ENCODE results near the gene STYK1.

STYK1 gene, protein sequence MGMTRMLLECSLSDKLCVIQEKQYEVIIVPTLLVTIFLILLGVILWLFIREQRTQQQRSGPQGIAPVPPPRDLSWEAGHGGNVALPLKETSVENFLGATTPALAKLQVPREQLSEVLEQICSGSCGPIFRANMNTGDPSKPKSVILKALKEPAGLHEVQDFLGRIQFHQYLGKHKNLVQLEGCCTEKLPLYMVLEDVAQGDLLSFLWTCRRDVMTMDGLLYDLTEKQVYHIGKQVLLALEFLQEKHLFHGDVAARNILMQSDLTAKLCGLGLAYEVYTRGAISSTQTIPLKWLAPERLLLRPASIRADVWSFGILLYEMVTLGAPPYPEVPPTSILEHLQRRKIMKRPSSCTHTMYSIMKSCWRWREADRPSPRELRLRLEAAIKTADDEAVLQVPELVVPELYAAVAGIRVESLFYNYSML

DNA sequence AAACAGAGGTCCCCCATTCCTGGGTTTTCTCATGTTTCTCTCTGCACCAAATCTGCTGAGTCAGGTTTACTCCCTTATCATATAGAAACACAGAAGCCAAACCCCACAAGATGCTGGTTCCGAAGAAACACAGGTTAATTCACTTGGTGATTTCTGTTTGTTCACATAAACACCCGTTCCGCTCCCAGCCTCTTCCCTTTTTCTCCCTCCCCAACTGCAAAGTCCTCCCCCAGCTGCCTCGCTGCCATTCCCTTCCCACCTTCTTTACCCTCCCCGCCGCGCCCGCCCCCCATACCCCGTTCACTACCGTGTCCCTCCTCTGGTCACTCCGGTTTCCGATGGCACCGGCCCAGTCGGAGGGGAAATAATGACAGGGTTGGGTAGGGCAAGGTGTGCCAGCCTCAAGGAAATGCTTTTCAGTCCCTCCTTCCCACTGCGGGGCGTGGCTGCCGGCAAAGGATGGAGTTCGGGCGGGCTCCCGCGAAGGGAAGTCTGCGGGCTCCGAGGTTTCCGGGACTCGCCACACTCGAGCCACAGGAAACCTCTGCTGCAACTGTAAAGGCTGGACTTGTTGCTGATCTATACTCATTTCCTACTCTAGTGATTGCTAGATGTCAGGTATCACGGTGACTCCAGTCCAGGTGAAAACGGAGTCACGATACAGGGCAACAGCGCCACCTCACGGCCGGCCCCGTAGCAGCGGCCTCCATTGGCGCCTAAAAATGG, at the start of gene STYK1:
STYK1 (minus strand) TSS at position 394 of the 726 bp plus-strand sequence. CDS start 39,434 bp downstream, outside the sequence.
- Histone ChIP-seq H3K9me3 (replicated peaks in 1 of 11) (peaks cover 0 to 8% (median 4%) of the 10 kb centered on the region in 11 experiments; a peak in 3 of 22 replicates), H3K36me3 (no peaks in the 10 kb centered on the region), H3K27ac (peak within 1 kb of the TSS in 8 of 11 experiments; percentile 18 to 70 (median 66); a peak in 15 of 22 replicates), H3K4me1 (peaks cover 12 to 31% (median 24%) of the 10 kb centered on the region in 10 experiments), H3K4me3 (peak within 1 kb of the TSS; percentile 38 to 68 (median 52); a peak in 19 of 20 replicates), H3K27me3 (peaks cover 0 to 16% (median 0%) of the 10 kb centered on the region in 11 experiments; a peak in 4 of 22 replicates), H3K9ac (peak within 1 kb of the TSS in 9 of 11 experiments; percentile 11 to 55 (median 44); a peak in 12 of 22 replicates), H3K4me2 (peak within 1 kb of the TSS; percentile 82 to 99 (median 94)), H4K20me1 (no peaks in the 10 kb centered on the region)
- TF ChIP-seq Cebpa-rat (IDR thresholded peaks at IDR 0.05) = no peak

DNA sequence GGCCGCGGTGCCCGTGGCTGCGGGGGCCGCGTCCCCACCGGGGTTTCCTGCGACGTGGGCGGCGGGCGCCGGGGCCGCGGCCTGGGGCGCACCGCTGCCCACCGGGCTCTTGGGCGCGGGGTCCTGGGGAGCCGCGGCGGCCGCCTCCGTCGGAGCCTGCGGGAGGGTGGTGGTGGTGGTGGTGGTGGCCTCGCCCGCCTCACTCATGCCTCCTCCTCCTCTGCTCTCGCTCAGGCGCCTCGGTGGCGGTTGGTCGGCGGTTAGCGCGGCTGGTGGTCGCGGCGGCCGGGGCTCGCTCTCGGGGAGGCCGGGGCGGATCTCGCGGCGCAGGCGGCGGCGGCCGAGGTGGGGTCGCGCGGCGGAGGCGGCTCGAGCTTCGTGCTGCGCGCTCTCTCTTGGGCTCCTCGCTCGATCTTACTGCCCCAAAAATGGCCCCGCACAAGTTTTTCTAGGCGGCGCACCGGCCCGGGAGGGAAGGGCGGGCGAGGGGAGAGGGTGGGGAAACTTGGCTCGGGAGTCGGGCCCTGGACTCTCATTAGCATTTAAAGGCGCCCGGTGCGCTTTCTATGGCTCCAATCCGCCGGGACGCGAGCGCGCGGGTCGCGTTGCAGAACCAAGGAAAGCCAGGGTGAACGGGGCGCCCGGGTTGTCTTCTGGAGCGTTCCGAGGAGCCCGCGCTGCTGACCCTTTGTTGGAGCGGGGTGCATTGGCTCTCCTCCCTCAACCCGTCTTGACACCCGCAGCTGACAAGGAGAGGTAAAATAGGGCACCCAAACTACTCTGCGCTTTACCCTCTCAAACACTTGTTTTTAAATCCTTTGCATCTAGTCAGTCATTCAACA, 49.3 kb upstream of the STYK1 start, which contains the start of gene YBX3:
YBX3 (minus strand) TSS at position 419 of the 842 bp plus-strand sequence; CDS start at position 207, 212 bp downstream.
- peak within 1 kb of the TSS; percentile 79 to 97 (median 88) for H3K4me3 ChIP-seq
- peaks cover 33 to 49% (median 40%) of the 10 kb centered on the region in 10 experiments for H3K4me1 ChIP-seq
- H3K27ac ChIP-seq = peak within 1 kb of the TSS; percentile 90 to 99 (median 93)
- H3K9ac ChIP-seq = peak within 1 kb of the TSS; percentile 92 to 100 (median 95)
- H3K4me2 ChIP-seq = peak within 1 kb of the TSS; percentile 84 to 96 (median 92)
- TF ChIP-seq Cebpa-rat (IDR thresholded peaks at IDR 0.05) = no peak
- peaks cover 0 to 17% (median 9%) of the 10 kb centered on the region in 11 experiments; a peak in 16 of 22 replicates for H3K36me3 ChIP-seq
- H3K27me3 ChIP-seq = no peaks in the 10 kb centered on the region
- peaks cover 27 to 44% (median 40%) of the 10 kb centered on the region in 11 experiments for H4K20me1 ChIP-seq
- H3K9me3 ChIP-seq (replicated peaks in 1 of 11) = no peaks in the 10 kb centered on the region

DNA sequence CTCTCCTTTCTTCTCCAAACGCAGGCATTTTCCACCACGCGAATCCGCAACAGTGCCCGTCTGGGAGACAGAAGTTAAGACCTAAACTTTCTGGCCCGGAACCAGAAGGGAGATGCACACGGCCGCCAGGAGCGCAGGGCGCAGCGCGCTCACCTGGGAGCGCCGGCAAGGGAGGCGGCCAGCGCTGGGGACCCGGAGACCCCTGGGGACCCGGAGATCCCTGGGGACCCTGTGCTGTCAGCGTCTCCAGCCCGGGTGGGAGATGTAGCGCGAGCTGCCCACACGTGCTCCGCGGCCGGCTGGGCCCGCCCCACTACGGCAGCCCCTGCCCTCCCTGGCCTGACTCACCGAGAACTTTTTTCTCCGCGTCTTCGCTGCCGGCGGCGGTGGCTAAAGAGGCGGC, 48.7 kb upstream of the STYK1 start:
- H3K4me2 ChIP-seq = peak overlapping the region; percentile 81 to 96 (median 92)
- H3K9ac ChIP-seq = peak overlapping the region; percentile 92 to 100 (median 95)
- H3K4me3 ChIP-seq = peak overlapping the region; percentile 79 to 97 (median 88)
- no peak for TF ChIP-seq Cebpa-rat (IDR thresholded peaks at IDR 0.05)
- H3K4me1 ChIP-seq = peaks cover 38 to 55% (median 46%) of the 10 kb centered on the region in 10 experiments
- H3K36me3 ChIP-seq = peaks cover 3 to 23% (median 15%) of the 10 kb centered on the region in 11 experiments; a peak in 20 of 22 replicates
- peaks cover 33 to 51% (median 46%) of the 10 kb centered on the region in 11 experiments for H4K20me1 ChIP-seq
- no peaks in the 10 kb centered on the region for H3K9me3 ChIP-seq (replicated peaks in 1 of 11)
- peak overlapping the region; percentile 90 to 99 (median 93) for H3K27ac ChIP-seq
- no peaks in the 10 kb centered on the region for H3K27me3 ChIP-seq

DNA sequence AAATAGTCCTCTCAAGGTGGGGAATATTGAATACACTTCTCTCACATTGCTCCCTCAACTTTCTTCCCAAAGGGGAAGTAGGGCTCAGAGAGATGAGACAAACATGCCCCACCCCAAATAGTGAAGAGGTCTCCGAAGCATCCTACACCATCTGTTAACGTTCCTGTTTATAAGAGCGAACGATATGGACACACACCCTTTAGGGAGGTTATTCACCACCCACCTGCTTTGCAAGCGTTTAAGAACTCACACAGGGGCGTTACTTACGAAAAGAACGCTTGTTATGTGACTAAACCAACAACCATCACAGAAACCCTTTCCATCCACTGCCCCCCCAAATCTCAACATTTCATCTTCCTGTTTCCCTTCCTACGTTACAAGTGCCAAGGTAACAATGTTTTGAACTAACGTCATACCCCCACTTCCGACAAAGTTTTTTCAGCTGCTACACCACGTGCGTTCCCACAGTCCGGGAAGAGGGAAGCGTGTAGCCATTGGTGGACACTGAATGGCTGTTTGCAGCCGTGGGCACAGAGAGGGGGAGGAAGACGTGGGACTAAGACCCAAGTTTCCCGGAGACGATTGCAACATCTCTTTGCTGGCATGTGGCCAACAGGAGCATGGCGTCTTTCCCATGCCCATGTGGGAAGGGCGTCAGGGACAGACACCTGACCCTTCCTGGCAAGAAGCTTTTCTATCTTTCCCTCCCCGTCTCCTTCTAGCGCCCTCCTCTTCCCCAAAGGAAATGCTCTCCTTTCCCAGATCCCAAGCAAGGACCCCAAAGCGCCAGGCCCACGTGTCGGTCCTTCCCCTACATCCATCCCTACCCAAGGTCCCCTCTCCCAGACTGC, 48.0 kb upstream of the STYK1 start:
- Histone ChIP-seq H4K20me1 (peaks cover 39 to 57% (median 53%) of the 10 kb centered on the region in 11 experiments), H3K9me3 (replicated peaks in 1 of 11) (no peaks in the 10 kb centered on the region), H3K9ac (peak overlapping the region; percentile 92 to 100 (median 95)), H3K4me2 (peak overlapping the region; percentile 81 to 96 (median 92)), H3K4me3 (peak overlapping the region; percentile 79 to 97 (median 88)), H3K27ac (peak overlapping the region; percentile 90 to 99 (median 93)), H3K27me3 (no peaks in the 10 kb centered on the region), H3K4me1 (peaks cover 40 to 61% (median 52%) of the 10 kb centered on the region in 10 experiments), H3K36me3 (peaks cover 10 to 29% (median 21%) of the 10 kb centered on the region in 11 experiments; a peak in 21 of 22 replicates)
- TF ChIP-seq Cebpa-rat (IDR thresholded peaks at IDR 0.05) = peak; percentile 43 to 89 (median 78); a peak in 19 of 22 replicates

DNA sequence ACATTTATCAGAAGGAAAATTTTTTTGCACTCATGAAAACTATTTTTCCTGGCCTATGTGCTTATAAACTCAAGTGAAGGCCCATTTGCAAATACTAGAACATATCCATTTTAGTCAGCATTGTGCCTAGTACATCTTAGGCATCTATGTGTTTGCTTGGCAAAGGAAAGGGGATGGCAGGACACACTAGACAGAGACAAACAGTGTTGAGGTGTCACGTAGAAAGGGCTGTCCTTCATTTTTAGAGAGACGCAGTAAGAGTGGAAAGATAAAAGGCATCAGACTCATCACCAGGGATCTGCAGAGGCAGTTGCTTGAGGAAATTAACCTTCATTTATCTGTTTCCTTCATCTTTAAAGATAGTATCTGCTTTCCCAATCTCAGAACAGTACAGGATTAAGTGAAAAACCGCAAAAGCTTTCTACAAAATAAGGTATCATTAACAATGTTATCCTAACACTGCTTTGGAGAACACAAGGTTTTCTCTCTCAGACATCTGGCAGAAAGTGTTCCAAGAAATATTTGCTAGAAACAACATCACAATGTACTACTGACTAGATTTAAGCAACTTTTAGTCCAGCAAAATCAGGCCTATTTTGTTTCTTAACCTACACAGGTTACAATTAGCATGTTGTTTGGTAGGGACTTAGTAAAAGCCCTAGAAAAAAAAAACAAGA, 47.3 kb upstream of the STYK1 start:
- peak overlapping the region; percentile 79 to 97 (median 88) for H3K4me3 ChIP-seq
- H3K4me2 ChIP-seq = peak overlapping the region; percentile 81 to 96 (median 92)
- H3K27me3 ChIP-seq = no peaks in the 10 kb centered on the region
- peak overlapping the region; percentile 92 to 100 (median 95) for H3K9ac ChIP-seq
- peaks cover 40 to 65% (median 55%) of the 10 kb centered on the region in 10 experiments for H3K4me1 ChIP-seq
- peaks cover 47 to 65% (median 60%) of the 10 kb centered on the region in 11 experiments for H4K20me1 ChIP-seq
- H3K36me3 ChIP-seq = peaks cover 17 to 37% (median 29%) of the 10 kb centered on the region in 11 experiments
- peak overlapping the region; percentile 90 to 99 (median 93); a peak in 21 of 22 replicates for H3K27ac ChIP-seq
- no peak for TF ChIP-seq Cebpa-rat (IDR thresholded peaks at IDR 0.05)
- H3K9me3 ChIP-seq (replicated peaks in 1 of 11) = no peaks in the 10 kb centered on the region

DNA sequence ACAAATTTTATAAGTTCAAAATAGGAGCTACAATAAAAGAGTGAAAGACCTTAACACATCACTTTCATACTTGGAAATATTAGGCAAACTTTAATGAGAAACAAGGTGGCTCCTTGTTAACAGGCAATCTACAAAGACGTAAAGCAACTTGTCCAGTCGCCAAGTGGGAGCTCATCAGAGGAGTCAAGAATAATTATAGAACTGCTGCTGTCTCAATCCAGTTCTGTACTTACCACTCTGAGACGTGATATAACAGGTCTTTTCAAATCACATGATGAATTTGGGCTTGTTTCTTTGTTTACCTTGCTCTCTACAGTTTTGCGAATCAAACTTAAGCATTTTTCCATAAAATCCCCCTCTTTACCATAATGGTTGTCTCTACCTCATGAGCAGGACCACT, 45.6 kb upstream of the STYK1 start:
- H3K27me3 ChIP-seq = no peaks in the 10 kb centered on the region
- no peak for TF ChIP-seq Cebpa-rat (IDR thresholded peaks at IDR 0.05)
- peaks cover 47 to 78% (median 72%) of the 10 kb centered on the region in 11 experiments for H4K20me1 ChIP-seq
- H3K9ac ChIP-seq = peak overlapping the region in 1 of 11 experiments; percentile 99; a peak in 1 of 22 replicates
- H3K27ac ChIP-seq = no peak overlapping the region
- H3K4me2 ChIP-seq = peak overlapping the region; percentile 44 to 96 (median 92)
- peaks cover 40 to 63% (median 54%) of the 10 kb centered on the region in 10 experiments for H3K4me1 ChIP-seq
- no peaks in the 10 kb centered on the region for H3K9me3 ChIP-seq (replicated peaks in 1 of 11)
- peak overlapping the region in 1 of 10 experiments; percentile 88; a peak in 2 of 20 replicates for H3K4me3 ChIP-seq
- peaks cover 34 to 53% (median 45%) of the 10 kb centered on the region in 11 experiments for H3K36me3 ChIP-seq

Measured in BLaER1 treated with 17β-estradiol and CSF1 and Interleukin-3, amounts not matched to agents 10 nM and 100 nM (cell line).